ENCODE results near the gene NAA20. TPM values are rescaled to one million over a fixed set of nuclear protein-coding genes. Genes with fewer than 3 reads are reported as not detected.
A peak's percentile ranks its signal among the peaks of the same experiment; 100 is the strongest.

Gene NAA20
- total and polyA plus RNA-seq, 2 of the 13 experiments (the other 11 are each of a cell fraction or from before 2014, with no cell fraction given) = 81.9 to 82.8 TPM

DNA sequence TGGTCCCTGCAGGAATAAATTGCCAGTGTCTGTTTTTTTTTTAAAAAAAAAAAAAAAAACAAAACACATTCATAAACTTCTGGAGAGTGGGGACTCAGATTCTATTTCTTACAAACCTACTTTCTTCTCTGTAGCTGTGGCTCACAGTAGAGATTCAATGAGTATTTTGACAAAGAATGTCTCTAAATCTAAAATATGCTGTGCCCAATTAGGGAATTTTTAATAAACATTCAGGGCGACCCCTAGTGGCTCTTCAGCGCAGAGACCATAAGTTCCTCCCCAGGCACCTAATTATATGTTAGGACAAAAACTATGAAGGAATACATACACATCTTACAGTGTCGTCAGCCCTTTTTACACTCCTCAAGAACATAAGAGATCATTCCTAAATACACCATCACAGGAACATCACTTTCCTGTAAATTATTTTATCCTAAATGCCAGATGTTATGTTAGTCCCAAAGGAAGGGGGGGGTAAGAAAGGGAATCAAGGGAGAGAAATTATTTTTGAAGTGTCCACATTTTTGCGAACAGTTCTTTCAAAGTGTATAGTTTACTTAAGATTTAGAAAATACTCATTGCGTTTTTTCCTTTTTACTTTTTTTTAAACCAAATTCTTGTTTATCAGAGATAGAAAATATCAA is 21.8 kb upstream of the NAA20 start (continued):
- TF ChIP-seq, protein P1, sequence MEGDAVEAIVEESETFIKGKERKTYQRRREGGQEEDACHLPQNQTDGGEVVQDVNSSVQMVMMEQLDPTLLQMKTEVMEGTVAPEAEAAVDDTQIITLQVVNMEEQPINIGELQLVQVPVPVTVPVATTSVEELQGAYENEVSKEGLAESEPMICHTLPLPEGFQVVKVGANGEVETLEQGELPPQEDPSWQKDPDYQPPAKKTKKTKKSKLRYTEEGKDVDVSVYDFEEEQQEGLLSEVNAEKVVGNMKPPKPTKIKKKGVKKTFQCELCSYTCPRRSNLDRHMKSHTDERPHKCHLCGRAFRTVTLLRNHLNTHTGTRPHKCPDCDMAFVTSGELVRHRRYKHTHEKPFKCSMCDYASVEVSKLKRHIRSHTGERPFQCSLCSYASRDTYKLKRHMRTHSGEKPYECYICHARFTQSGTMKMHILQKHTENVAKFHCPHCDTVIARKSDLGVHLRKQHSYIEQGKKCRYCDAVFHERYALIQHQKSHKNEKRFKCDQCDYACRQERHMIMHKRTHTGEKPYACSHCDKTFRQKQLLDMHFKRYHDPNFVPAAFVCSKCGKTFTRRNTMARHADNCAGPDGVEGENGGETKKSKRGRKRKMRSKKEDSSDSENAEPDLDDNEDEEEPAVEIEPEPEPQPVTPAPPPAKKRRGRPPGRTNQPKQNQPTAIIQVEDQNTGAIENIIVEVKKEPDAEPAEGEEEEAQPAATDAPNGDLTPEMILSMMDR (CRISPR knock-in tag; IDR thresholded peaks at IDR 0.05) = peak; percentile 85
- TF ChIP-seq KLF13 (CRISPR knock-in tag; IDR thresholded peaks at IDR 0.05) (no peak), ZNF615 (CRISPR knock-in tag; IDR thresholded peaks at IDR 0.05; ENCODE audit: borderline replicate concordance) (no peak), ZNF788 (CRISPR knock-in tag; IDR thresholded peaks at IDR 0.05; ENCODE audit: borderline replicate concordance) (no peak), PITX1 (CRISPR knock-in tag; IDR thresholded peaks at IDR 0.05) (no peak), ZBTB3 (CRISPR knock-in tag; IDR thresholded peaks at IDR 0.05; ENCODE audit: borderline replicate concordance, low read depth) (no peak), ZNF264 (CRISPR knock-in tag; IDR thresholded peaks at IDR 0.05) (no peak), ZSCAN22 (CRISPR knock-in tag; IDR thresholded peaks at IDR 0.05) (no peak), ZFP82 (CRISPR knock-in tag; IDR thresholded peaks at IDR 0.05; ENCODE audit: borderline replicate concordance) (peak; percentile 56)
- TF ChIP-seq, protein P2, sequence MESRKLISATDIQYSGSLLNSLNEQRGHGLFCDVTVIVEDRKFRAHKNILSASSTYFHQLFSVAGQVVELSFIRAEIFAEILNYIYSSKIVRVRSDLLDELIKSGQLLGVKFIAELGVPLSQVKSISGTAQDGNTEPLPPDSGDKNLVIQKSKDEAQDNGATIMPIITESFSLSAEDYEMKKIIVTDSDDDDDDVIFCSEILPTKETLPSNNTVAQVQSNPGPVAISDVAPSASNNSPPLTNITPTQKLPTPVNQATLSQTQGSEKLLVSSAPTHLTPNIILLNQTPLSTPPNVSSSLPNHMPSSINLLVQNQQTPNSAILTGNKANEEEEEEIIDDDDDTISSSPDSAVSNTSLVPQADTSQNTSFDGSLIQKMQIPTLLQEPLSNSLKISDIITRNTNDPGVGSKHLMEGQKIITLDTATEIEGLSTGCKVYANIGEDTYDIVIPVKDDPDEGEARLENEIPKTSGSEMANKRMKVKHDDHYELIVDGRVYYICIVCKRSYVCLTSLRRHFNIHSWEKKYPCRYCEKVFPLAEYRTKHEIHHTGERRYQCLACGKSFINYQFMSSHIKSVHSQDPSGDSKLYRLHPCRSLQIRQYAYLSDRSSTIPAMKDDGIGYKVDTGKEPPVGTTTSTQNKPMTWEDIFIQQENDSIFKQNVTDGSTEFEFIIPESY (CRISPR knock-in tag; IDR thresholded peaks at IDR 0.05) = no peak
- TF ChIP-seq, protein P3, sequence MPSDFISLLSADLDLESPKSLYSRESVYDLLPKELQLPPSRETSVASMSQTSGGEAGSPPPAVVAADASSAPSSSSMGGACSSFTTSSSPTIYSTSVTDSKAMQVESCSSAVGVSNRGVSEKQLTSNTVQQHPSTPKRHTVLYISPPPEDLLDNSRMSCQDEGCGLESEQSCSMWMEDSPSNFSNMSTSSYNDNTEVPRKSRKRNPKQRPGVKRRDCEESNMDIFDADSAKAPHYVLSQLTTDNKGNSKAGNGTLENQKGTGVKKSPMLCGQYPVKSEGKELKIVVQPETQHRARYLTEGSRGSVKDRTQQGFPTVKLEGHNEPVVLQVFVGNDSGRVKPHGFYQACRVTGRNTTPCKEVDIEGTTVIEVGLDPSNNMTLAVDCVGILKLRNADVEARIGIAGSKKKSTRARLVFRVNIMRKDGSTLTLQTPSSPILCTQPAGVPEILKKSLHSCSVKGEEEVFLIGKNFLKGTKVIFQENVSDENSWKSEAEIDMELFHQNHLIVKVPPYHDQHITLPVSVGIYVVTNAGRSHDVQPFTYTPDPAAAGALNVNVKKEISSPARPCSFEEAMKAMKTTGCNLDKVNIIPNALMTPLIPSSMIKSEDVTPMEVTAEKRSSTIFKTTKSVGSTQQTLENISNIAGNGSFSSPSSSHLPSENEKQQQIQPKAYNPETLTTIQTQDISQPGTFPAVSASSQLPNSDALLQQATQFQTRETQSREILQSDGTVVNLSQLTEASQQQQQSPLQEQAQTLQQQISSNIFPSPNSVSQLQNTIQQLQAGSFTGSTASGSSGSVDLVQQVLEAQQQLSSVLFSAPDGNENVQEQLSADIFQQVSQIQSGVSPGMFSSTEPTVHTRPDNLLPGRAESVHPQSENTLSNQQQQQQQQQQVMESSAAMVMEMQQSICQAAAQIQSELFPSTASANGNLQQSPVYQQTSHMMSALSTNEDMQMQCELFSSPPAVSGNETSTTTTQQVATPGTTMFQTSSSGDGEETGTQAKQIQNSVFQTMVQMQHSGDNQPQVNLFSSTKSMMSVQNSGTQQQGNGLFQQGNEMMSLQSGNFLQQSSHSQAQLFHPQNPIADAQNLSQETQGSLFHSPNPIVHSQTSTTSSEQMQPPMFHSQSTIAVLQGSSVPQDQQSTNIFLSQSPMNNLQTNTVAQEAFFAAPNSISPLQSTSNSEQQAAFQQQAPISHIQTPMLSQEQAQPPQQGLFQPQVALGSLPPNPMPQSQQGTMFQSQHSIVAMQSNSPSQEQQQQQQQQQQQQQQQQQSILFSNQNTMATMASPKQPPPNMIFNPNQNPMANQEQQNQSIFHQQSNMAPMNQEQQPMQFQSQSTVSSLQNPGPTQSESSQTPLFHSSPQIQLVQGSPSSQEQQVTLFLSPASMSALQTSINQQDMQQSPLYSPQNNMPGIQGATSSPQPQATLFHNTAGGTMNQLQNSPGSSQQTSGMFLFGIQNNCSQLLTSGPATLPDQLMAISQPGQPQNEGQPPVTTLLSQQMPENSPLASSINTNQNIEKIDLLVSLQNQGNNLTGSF (CRISPR knock-in tag; IDR thresholded peaks at IDR 0.05) = no peak
